GM19351 (cell line): ENCODE data around the gene NABP2.
"Not testable (repeated sequence)": the region's sequence is repeated elsewhere in the genome, so short reads cannot be mapped to it uniquely, and the experiment has no call there.

Experiments used
- ATAC-seq: cut with Tn5 transposase; IDR thresholded peaks from one replicate; pipeline ENCODE4 v1.9.1; 2021; ENCODE audit warnings: mild to moderate bottlenecking, moderate library complexity; ENCODE audit not compliant: unreplicated experiment

The NABP2 gene

DNA sequence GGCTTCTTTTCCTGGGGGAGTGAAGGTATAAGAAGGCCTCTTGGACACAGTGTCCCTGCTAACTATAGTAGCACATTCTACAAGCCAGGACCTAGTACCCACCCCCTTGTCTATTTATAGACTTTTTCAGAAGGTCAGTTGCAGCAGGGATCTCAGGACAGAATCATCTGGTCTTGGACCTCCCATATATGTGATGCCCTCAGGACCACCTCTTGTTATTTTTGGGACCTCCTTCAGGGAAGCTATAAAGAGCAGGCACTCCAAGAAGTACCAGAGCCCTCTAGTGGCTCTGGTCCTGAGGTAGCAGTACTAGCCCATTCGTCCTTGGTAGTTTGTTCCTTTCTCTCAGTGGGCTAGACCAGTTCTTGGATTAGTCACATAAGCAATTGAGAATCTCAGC, 46.9 kb downstream of the NABP2 start:
- no peak for ATAC-seq

DNA sequence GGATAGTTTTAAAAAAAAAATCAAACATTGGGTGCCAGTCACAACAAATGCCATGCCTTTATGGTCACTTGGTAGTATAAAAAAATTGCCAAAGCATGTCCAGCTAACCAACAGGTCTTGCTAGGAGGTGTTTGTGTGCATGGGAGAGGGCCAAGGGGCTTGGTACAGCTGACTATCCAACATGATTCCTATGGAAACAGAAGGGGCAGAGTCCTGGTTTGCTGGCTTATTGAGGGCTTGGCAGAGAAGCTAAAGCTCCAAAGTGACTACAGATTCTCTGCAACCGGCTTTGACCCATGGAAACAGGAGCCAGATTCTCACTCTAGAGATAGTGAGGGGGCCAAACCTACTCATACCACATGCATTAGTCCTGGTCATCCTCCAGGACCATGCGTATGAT, 48.3 kb downstream of the NABP2 start:
- ATAC-seq, result not testable (repeated sequence)

DNA sequence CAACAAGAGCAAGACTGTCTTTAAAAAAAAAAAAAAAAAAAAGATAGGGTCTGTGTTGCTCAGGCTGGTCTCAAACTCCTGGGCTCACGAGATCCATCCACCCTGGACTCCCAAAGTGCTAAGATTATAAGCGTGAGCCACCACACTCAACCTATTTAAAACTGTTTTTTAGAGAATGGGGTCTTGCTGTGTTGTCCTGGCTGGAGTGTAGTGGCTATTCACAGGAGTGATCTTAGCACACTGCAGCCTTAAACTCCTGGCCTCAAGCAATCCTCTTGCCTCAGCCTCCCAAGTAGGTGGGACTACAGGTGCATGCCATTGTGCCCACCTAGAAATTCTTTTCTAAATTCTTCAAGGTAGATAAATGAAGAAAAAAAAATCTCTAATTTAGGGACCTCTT, 50.2 kb downstream of the NABP2 start:
- no peak for ATAC-seq

DNA sequence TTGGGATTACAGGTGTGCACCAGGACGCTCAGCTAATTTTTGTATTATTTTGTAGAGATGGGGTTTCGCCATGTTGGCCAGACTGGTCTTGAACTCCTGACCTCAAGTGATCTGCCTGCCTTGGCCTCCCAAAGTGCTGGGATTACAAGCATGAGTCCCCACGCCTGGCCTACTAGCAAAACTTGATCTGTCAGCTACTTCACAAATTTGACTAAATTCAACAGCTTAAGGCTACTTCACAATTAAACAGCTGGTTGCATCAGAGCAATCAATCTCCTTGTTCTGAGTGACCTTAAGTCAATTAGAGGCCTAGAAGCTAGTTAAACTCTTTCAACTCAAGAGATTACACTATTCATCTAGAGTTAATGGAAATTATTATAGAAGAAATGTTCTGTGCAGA, 54.8 kb downstream of the NABP2 start:
- no peak for ATAC-seq
